COLO829 (cell line): ENCODE data around the gene SSPN.
"Not testable (repeated sequence)": the region's sequence is repeated elsewhere in the genome, so short reads cannot be mapped to it uniquely, and the experiment has no call there.

Source experiments
- DNase-seq: peaks from one replicate; pipeline ENCODE4 v3.0.0; 2012; ENCODE audit warnings: low spot score

The SSPN gene

GRCh38 chr12:26229910-26230309 lies 34.5 kb downstream of the SSPN start:
- no peak for DNase-seq

DNA sequence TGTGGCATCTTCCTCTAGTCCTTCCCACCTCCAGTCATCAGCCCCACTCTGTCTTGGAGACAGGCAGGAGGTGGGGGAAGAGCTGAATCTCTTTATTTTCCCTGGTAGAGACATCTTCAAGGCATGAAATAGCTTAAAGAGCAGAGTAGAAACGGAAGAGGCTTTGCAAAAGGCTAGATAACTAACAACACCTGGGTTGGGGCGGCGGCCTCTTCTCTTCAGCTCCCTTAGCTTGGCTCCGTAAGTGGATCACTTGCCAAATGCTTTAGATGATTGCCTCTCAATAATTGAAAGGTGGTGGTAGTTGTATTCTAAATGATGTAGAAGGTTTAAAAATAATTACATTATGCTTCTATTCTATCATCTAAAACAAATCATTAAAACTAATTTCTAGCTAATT lies 36.1 kb downstream of the SSPN start:
- no peak for DNase-seq

GRCh38 chr12:26231921-26232320 lies 36.5 kb downstream of the SSPN start:
- DNase-seq, result no peak

DNA sequence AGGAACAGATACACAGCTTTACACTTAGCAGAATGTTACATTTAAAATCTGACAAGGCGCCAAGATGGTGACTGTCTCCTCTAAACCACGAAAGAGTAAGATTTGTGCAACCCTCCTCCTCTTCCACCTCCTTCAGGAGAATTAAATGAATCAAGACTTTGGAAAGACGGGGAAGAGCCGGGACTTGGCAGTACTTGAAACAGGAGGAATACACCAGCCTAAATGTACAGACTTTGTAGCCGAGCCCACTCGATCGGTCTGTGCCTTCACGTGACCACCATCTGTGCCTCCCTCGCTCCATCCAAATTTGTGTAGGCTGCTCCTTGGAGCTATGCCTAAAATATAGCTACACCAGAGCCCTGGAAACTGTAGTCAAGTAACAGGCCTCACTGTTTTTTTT lies 38.3 kb downstream of the SSPN start:
- no peak for DNase-seq

GRCh38 chr12:26235465-26235864 lies 40.1 kb downstream of the SSPN start:
- not testable (repeated sequence) for DNase-seq

DNA sequence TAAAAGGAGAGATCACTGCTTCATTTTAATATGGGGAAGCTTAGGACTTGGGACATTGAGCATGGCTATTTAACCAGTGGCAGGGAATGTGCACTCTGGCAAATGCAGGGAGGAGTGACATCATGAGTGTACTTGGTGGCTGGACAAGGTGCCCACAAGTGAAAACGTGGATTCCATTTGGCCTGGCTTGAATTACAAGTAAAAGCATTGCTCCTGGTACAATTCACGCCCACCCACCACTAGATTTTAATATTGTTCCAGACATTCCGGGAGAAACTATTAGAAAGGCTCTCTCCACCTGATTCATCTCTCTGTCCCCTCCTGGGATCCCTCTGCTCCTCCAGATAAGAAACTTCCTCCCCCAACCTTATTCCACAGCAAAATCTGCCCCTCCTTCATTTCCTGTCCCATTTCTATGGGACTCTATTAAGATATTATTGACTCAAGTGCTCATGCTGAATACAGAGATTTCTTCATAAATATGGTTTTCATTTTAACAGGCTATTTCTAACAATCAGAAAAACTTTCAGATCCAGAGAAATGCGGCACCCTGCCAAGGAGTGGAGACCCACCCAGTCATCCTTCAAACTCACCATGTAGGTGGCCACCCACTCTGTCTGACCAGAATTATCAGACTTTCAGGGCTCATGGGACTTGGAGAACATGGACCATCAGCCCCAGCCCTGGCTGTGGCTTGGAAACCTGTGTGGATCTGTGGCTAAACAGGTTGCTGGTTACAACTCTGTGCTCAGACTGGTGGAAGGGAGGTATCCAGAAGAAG lies 43.2 kb downstream of the SSPN start:
- DNase-seq, result no peak

DNA sequence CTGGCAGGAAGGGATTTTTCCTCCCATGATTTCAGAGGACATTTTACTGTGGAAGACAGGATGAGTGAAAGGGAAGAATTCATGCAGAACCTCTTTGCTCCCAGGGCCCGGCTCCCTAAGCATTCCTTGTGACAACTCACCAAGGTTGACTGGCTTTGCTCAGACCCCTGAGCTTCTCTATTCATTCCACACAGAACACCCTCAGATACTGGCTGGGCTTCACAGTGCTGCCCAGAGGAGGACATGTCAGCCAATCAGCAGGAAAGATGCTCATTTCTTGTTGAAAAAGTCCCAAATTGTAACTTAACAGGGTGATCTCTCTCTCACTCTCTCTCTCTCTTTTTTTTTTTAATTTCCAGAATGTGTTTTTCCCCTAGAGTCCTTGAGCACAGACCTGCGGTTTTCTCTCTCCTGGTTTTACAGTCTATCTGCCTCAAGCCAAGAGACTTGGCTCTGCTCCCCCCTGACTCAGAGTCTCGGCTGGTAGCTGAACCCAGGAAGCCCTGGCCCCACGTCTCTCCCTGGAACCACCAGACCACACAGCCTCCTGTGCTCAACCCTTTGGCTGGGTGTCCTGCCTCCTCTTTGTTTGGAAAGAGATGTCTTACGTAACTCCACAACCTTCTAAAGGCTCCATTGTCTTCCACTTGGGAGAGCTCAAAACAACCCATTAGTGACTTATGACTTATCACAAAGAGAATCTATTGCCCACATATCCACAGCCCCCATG lies 43.9 kb downstream of the SSPN start:
- DNase-seq, result peak; percentile 69

DNA sequence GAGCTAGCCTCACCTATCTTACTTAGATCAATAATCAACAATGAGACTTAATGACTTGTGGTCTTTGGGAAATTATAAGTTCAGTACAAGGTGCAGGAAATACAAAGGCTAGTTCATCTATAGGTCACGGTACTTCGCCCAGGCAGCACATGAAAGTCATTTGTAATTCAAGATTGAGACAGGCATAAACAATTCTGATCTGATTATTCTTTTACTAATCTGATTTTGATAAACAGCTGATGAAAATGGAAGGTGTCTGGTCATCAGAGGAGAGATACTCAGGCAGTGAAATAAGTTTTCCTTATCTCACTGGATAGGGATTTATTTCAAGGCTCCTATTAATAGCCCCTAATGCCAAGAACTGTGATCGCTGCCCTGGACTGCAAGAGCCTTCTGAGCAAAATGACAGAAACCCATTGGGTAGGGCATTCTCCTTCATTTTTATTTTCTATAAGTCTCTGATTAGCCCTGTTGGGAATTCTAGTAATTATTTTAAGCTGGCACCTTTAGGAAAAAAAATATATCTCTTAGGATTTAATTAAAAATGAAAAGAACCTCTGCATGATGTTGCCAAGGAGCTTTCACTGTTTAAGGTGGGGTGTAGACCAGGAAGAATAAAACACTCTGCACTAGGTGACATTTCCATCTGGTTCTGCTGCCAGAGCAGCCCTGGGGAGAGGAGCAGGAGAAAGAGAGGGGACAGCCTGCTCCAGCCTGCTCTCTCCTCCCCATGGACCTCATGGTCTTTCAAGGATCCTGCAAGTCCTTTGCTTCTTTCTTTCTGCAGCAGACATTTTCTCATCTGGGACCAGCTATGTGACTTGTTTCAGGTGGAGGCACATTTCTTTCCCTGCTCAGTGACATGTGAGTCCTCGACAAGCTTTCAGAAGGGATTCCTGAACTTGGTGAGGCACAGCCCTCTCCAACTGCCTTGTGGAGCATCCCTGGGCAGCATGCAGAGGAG lies 44.8 kb downstream of the SSPN start:
- DNase-seq, result no peak

DNA sequence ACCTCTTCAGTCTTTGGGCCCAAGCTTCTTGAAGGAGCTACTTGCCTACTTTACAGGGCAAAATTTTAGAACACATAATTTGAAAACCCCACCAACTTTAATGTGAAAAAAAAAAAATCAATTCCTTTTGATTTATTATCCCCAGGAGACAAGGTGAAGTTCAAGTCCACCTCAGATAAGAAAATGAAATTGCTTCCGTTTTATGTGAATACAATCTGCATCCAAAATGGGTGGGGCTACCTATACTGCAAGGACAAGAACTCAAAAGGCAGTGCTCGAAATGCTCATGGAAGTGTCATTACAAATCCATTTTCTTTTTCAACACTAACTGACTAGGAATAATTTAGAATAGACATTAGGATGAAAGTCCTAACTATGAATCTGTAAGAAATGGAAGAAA lies 45.7 kb downstream of the SSPN start:
- DNase-seq, result no peak

DNA sequence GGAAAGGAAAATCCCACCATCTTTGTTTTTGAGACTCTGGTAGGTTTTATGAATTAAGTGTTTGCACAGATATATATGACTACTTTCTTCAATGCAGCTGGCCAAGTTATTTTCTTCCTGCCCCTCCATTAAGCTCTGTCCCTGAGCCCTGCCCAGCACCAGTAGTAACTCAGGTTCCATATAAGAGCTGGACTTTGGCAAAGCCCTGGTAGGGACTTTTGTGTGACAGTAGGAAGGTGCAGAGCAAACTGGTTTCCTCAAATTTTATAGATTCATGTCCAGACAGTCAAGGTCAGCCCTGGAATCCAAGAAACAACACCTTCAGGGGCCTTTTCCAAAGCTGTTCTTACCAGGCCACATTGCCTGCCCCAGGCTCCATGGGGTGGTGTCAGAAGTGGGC lies 47.3 kb downstream of the SSPN start:
- no peak for DNase-seq

DNA sequence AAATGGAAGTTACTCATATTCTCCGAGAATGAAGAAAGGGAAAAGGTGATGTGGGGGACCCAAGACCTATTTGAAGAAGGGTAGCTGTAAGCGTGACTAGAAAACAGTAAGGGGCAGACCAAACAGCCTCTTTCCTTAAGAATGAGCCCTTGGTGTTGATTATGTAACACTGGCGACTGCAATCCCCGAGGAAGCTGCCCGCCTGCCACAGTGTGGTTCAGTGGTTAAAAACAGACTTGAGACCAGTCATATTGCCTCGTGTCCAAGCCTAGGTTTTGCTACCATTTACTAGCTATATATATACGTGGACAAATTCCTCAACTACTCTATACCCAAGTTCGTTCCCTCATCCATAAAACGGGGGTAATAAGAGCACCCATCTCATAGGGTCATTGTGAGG lies 49.1 kb downstream of the SSPN start:
- DNase-seq, result no peak

DNA sequence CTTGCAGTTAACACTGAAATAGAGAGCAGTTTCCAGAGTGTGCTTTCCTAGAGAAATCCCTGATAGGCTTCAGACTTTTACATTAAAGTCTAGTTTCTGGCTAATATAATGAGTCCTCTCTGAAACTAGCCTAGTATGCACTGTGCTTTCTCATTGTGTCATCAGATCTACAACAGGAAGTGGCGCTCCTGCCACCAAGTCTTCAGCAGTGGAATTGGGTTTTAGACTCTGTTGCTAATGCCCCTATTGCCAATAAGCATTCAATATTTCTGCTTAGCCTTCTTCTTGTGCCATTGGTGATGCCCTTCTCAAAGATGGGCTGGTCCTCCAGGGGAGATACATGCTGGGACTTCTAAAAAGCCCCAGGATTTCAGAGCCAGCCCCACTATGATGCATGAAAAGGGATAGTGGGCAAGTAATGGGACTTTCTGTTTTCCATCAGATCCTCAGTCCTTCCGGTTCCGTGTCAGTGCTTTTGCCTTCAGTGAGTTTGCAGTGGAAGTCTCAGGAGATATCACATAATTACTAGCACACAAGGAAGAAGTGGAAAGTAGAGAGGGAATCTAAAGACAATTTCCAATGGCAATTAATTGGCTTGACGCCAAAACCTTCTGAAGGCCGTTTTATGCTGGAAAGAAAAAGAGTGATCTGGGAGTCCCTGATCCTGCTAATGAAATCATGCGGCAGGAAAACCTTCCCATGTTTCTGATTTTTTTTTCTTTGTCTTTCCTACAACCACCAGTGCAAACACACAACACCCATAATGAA lies 50.0 kb downstream of the SSPN start:
- DNase-seq, result no peak

GRCh38 chr12:26246483-26247164 lies 51.3 kb downstream of the SSPN start:
- DNase-seq, result no peak

GRCh38 chr12:26247873-26248272 lies 52.5 kb downstream of the SSPN start:
- no peak for DNase-seq

- DNase-seq, result no peak
These were observed 55.4 kb downstream of the SSPN start for GRCh38 chr12:26250801-26251200.

DNA sequence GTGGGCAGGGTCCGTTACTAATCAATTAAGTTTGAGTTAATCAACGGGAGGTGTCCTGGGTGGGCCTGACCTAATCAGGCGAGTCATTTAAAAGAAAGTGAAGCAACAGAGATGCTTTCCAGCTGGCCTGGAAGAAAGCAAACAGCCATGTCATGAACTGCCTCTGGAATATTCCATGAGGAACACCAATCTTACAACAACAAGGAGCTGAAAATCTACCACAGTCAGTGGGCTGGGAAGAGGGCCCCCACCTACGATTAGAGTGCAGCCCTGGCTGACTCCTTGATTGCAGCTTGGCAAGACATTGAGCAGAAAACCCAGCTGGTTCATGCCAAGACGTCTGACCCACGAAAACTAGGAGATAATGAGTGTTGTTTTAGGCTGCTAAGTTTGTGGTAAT lies 56.2 kb downstream of the SSPN start:
- no peak for DNase-seq

DNA sequence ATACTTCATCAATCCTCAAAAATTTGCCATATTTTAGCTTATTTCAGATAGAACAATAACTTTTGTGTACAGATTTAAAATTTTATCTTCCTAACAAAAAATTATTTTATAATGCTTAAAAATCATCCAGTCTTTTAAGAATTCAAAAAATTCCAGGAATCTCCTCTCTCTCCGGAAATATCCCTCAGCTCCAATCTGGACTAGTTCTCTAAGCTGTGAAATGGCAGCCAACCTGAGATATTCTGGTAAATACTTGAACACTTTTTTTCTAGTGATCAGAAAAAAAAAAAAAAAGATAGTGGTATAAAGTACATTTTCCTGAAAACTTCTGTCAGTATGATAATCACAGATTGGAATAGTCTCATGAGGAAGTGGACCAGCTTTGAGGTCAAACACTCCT lies 57.6 kb downstream of the SSPN start:
- DNase-seq, result no peak

DNA sequence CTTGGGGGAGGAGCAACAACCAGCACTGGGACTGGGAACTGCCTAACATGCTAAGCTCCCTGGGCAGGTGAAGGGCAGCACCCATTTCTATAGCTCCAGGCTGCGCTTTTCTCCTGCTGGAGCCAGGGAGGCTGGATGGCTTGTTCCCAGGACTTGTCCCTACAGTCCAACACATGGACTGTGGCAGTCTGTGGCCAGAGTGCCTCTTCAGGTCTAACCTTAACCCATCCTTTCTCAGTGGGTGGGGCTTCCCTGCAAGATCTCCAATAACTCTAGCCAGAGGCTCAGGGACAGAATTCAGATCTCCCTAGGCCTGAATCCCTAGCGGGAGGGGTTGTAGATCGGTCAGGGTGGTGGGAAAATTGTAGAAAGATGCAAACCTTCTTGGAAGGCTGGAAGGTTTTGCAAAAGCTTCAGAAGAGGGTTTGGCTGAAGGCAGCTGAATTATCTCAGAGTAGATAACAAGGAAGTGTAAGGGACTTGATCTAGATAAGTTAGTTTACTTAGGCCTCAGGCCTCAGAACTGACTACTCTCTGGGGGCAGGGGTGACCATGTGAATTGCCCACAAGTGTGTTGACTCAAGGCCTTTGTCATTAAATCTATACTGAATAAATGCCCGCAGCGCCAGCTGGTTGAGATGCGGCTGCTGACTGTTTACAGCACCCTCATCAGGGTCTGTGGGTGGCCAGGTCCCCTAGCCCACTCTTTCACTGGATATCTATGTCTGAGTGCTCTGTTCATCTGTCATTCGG lies 60.7 kb downstream of the SSPN start:
- DNase-seq, result no peak

GRCh38 chr12:26264215-26264838 lies 69.0 kb downstream of the SSPN start:
- DNase-seq, result no peak

- DNase-seq, result no peak
These were observed 70.2 kb downstream of the SSPN start for GRCh38 chr12:26265606-26266005.
